ENCODE data around the gene EFCAB8. TPM values are rescaled to one million over a fixed set of nuclear protein-coding genes. Genes with fewer than 3 reads are reported as not detected.
"Not testable (repeated sequence)": the region's sequence is repeated elsewhere in the genome, so short reads cannot be mapped to it uniquely, and the experiment has no call there.

The EFCAB8 gene
- polyA plus RNA-seq, 1 experiment = not detected

DNA sequence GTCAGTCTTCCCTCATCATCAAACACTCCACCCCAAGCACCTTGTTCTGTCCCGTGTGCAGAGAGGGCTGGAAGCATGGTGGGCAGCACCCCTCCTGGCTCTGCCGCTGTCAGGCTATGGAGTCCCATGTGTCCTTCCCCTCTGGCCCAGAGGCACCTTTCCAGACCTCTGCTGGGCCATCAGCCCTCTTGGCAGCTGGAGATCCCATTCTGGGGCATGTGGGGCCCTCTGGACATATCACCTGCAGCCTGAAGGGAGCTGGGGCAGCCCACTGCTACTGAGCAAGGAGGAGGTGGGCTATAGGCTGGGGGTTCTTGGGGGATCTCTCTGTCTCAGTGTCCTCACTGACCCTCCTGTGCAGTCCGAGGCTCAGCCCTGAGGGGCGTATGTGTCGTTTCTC, 103.3 kb downstream of the EFCAB8 start:
- TF ChIP-seq, protein P1, sequence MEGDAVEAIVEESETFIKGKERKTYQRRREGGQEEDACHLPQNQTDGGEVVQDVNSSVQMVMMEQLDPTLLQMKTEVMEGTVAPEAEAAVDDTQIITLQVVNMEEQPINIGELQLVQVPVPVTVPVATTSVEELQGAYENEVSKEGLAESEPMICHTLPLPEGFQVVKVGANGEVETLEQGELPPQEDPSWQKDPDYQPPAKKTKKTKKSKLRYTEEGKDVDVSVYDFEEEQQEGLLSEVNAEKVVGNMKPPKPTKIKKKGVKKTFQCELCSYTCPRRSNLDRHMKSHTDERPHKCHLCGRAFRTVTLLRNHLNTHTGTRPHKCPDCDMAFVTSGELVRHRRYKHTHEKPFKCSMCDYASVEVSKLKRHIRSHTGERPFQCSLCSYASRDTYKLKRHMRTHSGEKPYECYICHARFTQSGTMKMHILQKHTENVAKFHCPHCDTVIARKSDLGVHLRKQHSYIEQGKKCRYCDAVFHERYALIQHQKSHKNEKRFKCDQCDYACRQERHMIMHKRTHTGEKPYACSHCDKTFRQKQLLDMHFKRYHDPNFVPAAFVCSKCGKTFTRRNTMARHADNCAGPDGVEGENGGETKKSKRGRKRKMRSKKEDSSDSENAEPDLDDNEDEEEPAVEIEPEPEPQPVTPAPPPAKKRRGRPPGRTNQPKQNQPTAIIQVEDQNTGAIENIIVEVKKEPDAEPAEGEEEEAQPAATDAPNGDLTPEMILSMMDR (IDR thresholded peaks at IDR 0.05; ENCODE audit: low read depth, low read length) = no peak
- POLR2A ChIA-PET = no interaction called here
- H3K27ac ChIP-seq (ENCODE audit: low read depth, low read length) = no peak overlapping the region
- CTCF ChIA-PET = no interaction called here
- DNase-seq (ENCODE audit: low read depth, low spot score) = no peak
- H3K9me3 ChIP-seq (ENCODE audit: control insufficient read depth, insufficient read depth, low read length) = no peaks in the 10 kb centered on the region
- H3K27me3 ChIP-seq (ENCODE audit: control insufficient read depth, insufficient read depth, low read length) = peaks cover 23% of the 10 kb centered on the region
- no peak overlapping the region for H3K4me3 ChIP-seq (ENCODE audit: low read depth, low read length)

DNA sequence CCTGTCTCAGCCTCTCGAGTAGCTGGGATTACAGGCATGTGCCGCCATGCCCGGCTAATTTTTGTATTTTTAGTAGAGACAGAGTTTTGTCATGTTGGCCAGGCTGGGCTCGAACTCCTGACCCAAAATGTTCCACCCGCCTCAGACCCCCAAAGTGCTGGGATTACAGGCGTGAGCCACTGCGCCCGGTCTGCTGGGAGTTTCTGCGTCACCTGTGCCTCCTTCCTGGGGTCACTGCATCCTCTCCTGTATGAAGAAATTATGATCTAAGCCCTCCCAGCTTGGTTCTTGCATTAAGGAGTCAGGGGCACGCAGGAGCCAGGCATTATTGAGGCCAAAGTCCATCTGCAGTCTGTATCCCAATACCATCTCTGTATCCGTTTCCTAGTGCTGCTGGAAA, 103.9 kb downstream of the EFCAB8 start:
- H3K9me3 ChIP-seq (ENCODE audit: control insufficient read depth, insufficient read depth, low read length); H3K27ac ChIP-seq (ENCODE audit: low read depth, low read length); DNase-seq (ENCODE audit: low read depth, low spot score); H3K4me3 ChIP-seq (ENCODE audit: low read depth, low read length); CTCF ChIA-PET; POLR2A ChIA-PET: not testable (repeated sequence)
- H3K27me3 ChIP-seq (ENCODE audit: control insufficient read depth, insufficient read depth, low read length) = peaks cover 23% of the 10 kb centered on the region

DNA sequence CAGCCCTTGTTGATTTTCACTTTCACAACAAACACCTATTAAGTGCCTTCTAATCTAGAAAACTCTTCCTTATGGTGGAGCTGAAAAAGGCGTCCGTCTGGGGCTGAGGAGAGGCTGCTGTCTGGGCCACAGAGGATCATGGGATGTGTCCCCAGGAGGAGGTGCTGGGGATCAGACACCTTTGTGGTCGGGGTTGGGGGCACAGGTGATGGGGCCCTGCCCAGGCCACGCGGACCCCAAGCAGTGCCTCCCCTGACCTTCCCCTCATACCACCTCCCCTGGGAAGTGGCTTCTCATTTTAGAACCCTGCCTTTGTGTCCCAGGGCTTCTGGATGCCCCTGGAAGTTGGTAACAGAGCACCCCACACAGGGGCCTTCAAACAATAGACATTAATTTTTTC, 104.5 kb downstream of the EFCAB8 start:
- ChIA-PET CTCF (no interaction called here), POLR2A (no interaction called here)
- Histone ChIP-seq H3K27ac (ENCODE audit: low read depth, low read length) (no peak overlapping the region), H3K9me3 (ENCODE audit: control insufficient read depth, insufficient read depth, low read length) (no peaks in the 10 kb centered on the region), H3K4me3 (ENCODE audit: low read depth, low read length) (no peak overlapping the region), H3K27me3 (ENCODE audit: control insufficient read depth, insufficient read depth, low read length) (peaks cover 23% of the 10 kb centered on the region)
- DNase-seq (ENCODE audit: low read depth, low spot score) = no peak
- TF ChIP-seq, protein P1 (IDR thresholded peaks at IDR 0.05; ENCODE audit: low read depth, low read length) = no peak

DNA sequence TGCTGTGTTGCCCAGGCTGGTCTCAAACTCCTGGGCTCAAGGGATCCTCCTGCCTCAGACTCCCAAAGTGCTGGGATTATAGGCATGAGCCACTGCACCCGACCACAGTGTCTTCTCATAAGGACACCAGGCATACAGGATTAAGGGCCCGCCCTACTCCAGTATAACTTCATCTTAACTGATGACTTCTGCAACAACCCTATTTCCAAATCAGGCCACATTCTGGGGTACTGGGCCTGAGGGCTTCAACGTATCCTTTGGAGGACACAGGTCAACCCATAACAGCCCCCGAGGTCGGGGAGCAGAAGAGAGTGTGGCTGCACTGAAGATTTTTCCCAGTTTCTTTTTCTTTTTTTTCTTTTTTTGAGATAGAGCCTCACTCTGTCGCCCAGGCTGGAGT, 105.9 kb downstream of the EFCAB8 start:
- POLR2A ChIA-PET = no interaction called here

DNA sequence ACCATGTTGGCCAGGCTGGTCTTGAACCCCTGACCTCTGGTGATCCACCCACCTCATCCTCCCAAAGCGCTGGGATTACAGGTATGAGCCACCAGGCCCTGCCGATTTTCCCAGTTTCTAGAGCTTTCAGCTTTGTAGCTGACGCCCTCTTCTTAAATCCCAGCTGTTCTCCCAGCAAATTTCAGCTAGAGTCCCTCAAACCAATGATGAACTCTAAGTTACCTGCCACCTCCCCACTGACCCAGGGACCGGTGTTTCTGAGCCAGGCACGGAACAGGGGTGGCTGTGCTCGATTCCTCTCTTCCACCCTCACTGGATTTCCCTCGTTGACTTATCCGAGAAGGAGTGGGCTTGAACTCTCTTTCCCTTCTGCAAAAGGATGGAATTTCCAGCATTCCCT, 106.4 kb downstream of the EFCAB8 start:
- ChIA-PET CTCF (no interaction called here), POLR2A (no interaction called here)
- Histone ChIP-seq H3K4me3 (ENCODE audit: low read depth, low read length) (no peak overlapping the region), H3K27ac (ENCODE audit: low read depth, low read length) (no peak overlapping the region), H3K27me3 (ENCODE audit: control insufficient read depth, insufficient read depth, low read length) (peaks cover 20% of the 10 kb centered on the region), H3K9me3 (ENCODE audit: control insufficient read depth, insufficient read depth, low read length) (no peaks in the 10 kb centered on the region)
- TF ChIP-seq, protein P1 (IDR thresholded peaks at IDR 0.05; ENCODE audit: low read depth, low read length) = no peak
- DNase-seq (ENCODE audit: low read depth, low spot score) = no peak

More for the DNA sequence above, 105.9 kb downstream of the EFCAB8 start:
- H3K4me3 ChIP-seq (ENCODE audit: low read depth, low read length) = no peak overlapping the region
- TF ChIP-seq, protein P1 (IDR thresholded peaks at IDR 0.05; ENCODE audit: low read depth, low read length) = no peak
- H3K27ac ChIP-seq (ENCODE audit: low read depth, low read length) = no peak overlapping the region
- H3K27me3 ChIP-seq (ENCODE audit: control insufficient read depth, insufficient read depth, low read length) = peaks cover 21% of the 10 kb centered on the region
- CTCF ChIA-PET = no interaction called here
- H3K9me3 ChIP-seq (ENCODE audit: control insufficient read depth, insufficient read depth, low read length) = no peaks in the 10 kb centered on the region
- DNase-seq (ENCODE audit: low read depth, low spot score) = no peak

Measured in AG04450 (cell line).